Measurements from ENCODE around the gene PPP1R2C.

Gene PPP1R2C

DNA sequence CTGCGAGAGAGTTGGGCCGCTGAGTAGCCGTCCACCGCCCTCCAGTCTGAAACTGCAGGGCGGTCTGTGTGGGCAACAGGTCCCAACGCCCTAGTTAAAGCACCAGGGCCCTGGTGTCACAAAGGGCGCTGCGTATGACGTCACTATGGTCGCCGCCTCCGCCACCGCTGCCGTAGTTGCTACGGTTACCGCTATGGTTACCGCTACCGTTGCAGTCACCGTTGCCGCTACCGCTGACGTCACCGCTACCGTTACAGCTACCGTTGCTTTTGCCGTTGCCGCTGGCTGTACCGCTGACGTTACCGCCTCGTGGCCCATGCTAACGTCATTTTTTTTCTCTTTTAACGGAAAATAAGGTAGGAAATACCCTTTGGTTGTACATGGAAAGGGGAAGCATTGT lies at the start of gene PPP1R2C:
Gene PPP1R2C (minus strand): TSS at position 68 of the 400 bp plus-strand sequence. CDS start 84 bp downstream, outside the sequence.
- DNase-seq = no peak

DNA sequence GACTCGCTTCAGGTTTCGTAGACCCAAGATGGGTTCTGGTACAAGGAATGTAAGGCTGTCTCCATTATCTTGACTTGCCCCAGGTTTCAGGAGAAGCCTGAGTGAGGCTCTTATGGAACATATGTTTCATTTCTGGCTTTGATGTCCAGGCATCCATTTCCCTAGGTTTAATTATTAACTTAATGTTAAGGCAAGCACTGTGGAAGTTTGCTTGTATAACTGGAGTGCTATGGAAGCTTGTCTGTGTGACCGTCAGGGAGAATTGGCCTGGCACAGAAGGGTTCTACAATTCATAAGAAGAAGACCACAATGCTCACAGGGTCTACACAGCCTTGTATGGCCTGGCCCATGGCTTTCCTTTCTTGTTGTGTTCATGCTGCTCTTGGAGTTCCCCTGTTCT lies 47.2 kb upstream of the PPP1R2C start:
- DNase-seq = no peak

DNA sequence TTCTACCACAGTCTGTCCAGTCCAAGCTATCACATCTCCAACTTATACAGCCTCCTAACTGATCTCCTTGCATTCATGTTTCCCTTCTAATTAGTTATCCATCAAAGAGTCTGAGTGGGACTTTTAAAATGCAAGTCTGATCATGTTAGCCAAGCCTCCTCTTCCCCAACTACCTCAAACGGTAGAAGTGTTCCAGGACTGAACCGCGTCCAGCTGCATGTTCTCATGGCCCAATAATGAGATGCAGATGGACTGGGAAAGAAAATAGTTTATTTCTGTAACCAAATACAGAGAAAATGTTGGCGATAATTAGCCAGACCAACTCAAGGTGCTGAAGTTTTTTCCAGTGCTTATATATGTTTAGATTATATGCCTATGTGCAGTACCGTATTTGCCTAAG lies 46.6 kb upstream of the PPP1R2C start:
- no peak for DNase-seq

DNA sequence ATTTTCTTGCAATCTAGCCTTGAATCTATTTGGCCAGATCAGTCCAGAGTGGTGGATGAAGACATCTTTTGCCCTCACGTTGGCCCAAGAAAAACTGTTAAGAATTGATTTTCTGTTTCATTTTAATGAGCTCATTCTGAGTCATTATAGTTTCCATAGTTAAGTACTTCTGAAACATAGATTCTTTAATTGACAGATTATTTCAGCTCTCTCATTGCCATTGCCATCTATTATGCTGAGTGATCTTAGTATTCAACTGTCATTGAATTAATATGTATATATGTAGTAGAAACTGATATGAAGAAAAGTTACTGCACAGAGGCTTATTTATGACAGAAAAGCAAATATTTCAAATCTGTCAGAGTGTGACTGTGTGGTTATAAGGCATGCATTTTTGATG lies 45.5 kb upstream of the PPP1R2C start:
- no peak for DNase-seq

DNA sequence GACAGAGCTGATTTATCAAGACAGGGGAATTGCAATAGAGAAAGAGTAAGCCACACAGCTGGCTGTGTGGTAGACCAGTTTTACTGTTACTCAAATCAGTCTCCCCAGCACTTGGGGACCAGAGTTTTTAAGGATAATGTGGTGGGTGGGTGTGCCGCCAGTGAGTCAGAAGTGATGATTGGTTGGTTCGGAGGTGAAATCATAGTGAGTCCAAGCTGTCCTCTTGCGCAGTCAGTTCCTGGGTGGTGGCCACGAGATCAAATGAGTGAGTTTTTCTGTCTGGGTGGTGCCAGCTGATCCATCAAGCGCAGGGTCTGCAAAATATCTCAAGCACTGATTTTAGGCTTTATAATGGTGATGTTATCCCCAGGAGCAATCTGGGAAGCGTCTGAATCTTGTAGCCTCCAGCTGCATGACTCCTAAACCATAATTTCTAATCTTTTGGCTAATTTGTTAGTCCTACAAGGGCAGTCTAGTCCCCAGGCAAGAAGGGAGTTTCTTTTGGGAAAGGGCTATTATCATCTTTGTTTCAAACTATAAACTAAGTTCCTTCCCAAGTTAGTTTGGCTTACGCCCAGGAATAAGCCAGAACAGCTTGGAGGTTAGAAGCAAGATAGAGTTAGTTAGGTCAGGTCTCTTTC lies 44.0 kb upstream of the PPP1R2C start:
- DNase-seq = no peak

DNA sequence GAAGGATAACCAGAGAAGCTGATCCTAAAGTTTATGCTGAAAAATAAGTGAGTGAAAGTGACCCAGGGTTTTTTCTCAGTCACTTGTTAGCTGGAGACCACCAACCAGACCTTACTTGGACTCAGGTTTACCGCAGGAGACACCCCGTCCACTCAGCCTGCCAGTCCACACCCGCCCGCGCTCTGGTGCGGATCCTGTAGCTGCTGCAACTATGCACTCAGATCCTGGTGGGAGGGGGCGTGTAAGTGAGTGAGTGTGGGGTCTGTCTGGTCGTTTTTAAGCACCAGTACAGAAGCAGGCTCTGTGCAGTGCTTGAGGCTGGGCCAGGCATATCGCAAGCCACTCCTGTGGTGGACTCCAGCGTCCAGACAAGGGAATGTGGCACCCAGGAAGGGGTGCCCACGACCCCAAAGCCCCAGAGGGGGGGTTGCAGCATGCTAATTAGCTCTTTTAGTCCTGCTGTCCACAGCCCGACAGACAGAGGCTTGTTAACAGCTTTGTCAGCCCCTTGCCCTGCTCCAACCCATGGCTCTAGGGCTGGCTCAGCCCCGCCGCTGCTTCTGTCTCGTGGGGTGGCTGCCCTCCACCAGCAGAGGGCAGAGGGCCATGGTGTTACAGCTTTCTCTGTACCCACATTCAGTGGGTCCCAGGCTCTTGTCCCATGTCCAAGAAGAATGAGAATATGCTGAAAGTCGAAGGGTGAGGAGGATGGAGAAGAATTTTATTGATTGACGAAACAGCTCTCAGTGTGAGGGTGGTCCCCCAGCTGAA lies 40.4 kb upstream of the PPP1R2C start:
- no peak for DNase-seq

DNA sequence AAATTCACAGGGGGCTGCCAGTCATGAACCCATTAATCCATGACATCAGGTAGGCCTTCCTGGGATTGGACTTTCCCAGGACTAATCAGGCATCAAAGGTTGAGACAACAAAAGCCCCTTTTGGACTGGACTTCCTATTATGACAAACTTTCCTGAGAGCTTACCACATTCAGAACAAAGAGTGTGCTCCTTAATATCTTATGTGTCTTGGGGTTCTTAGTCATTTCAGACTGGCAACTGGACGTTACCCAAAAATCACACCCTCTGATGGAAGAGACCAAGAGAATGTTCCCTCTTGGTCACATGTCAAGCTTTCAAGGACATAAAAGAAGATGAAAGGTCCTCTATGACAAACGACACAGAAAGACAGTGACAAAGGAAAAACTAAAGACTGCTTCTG lies 31.6 kb upstream of the PPP1R2C start:
- DNase-seq = no peak

DNA sequence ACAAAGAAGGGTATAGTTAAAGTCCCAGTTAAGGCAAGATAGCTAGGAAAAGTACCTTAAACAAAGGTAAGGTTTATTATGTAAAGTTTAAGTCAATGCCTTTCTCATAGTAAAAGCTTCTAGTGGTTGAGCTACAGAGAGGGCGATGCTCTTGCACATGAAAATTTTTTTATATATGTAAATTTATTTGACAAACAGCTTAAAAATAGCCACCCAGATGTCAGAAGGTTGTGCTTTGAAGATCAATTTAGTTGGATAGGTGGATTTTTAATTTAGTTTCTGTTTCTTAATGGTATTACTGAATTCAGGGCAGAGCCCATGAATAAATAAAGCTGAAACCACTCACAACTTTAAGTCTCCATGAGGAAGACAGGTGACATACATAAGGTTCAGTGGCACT lies 29.4 kb upstream of the PPP1R2C start:
- DNase-seq = no peak

DNA sequence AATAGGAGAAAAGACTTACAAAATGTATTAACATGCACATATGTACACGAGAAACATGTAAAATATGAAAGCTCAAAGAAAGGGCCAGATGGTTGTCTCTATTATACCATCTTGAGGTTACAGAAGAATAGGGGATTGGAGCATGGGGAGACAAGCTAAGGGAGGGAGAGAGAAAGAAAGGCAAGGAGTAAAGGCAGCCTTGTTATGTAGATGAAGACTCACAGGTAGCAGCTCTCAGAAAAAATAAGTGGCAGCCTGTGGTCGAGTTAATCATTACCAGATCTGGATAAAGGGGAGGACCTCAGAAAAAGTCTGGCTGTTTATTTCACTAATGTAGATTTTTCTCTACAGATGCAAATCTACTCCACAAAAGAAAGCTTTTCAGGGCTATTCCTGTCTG lies 26.6 kb upstream of the PPP1R2C start:
- DNase-seq = no peak

DNA sequence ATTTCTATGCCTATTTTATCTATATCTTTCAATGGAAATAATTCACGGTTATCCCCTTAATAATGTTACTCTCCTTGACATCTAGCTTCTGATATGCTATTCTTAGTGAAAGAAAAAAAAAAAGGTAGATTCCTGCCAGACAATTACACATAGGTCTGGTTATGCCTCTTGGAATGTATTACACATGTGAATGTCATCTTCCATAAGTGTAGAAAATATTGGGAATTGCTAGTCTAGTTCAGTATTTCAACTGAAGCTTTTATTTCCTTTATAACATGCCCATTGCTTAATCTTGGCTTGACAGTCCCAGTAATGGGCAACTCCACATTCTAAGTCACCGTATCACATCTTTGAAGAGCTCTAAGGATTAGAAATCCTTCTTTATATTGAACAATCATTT lies 25.4 kb upstream of the PPP1R2C start:
- no peak for DNase-seq

DNA sequence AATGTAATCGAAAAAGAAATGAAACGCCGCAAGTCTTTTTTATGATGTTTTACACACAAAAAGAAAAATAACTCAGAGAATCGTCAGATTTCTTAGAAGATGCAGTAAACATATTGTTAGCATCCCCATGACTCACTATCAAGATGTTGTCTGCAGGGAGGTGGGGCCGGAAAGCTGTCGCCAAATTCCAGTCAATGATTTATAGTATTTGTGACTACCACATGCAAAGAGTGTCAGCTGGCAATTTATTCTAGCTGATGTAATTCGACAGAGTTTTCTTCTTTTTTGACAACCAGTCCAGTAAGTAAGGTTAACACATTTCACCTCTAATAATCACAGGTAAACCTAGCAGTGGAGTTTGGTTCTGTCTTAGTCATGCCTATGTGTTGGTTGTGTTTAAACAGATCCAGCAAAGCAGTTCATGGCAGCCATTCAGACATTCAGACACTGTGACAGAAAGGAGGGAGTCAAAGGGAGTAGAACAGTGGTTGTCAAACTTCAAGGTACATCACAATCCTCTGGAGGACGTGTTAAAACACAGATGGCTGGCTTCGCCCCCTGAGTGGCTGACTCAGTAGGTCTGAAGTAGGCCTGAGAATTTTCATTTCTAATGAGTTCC lies 19.8 kb upstream of the PPP1R2C start:
- no peak for DNase-seq

DNA sequence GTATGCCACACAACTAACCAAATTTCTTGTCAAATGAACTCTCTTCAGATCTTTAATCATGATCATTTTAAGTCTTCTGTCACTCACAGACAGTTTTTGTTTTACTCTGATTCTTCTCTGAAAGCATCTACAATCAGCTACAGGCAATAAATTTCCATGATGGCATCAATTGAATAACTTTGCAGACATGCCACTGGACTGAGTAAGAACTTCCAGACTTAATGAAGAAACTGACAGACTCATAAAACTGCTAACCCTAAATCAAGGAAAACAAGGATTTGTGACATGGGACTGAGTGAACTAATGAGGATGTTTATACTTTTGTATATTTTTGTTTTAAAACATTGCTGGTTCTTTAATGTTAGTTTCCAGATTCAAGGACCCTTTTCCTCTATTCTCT lies 5.5 kb upstream of the PPP1R2C start:
- DNase-seq = no peak

DNA sequence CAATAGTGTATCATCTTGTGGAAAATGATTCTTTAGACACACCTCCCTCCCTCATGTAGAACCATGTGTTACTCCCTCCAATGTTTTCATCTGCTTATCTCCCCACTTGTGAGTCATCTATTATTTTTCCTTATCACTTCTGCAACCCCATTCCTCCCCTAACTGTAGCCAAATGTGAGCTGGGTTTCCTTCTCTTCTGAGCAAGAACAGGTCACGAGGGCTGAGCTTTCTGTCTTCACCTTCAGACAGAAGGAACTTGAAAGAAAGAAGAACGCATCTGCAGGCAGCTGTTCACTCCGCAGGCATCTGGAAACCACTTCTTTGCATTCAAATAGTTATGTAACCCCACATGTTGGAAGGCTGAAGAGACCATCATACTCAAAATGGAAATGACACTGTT lies 1.8 kb downstream of the PPP1R2C start:
- no peak for DNase-seq

DNA sequence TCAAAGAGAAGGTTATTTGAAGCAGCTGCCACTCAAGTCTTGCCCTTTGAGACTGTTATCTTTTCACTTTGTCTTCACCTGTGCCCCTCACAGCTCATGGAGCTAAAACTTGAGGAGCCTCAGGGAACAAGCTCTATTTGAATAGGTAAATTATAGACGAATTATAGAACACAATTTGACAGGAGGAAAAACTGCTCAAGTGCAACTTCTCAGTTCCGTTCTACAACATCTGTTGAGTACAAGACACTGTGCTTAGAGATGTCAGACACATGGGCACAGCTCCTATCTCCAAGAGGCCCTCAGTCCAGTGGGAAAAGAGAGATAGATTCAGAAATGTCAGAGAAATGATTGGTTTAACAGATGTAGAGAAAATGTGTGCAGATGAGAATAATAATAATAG lies 5.1 kb downstream of the PPP1R2C start:
- DNase-seq = no peak

DNA sequence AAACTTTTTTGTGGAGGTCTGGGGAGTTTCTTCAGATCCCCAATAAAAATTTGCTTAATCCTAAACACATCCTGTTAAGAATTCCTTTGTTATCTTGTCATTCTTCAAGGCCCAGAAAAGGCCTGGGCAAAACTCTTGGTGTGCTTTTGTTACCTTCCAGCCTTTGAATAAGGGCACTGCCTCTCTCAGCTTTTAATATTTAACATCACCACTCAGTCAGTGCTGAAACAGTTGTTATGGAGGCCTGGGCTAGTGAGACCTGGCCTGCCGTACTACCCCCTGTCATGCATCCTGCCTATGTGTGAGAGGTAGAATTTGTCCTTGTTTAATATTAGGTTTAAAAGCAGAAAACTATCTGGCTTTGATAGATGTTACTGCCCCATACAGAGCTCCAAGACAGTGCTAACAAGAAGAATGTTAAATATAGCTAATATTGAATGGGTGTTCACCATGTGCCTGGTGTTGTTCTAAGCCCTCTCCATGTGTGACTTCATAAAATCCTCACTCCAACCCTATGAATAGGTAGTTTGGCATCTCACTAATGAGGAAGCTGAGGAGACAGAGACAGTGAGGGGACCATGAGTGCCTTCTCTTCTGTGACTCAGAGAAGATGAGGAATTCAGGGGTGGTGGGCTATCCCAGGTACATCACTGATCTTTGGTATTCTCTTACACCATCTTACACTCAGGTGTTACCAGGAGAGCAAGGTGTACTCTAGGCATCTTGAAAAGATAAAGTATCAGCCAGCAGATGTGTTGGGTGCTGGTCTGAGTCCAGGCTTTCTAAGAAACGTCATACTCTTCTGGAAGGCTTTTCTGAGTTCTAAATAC lies 6.2 kb downstream of the PPP1R2C start:
- no peak for DNase-seq

DNA sequence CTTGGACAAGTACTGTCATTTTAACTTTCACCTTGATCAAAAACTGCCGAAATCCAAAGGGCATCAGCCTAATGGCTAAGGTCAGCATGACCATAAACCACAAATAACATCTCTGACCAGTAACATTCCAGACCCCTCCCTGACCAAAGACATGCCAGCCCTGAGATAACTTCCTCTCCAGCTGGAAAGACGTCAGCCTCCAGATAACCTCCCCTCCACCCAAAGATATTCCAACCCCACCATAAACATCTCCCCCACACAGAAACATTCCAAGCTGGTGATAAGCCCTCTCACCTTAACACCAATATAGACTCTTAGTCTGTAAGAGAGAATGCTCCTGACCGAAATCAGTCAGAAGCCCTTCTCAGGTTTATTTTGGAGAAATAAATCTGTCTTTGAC lies 7.4 kb downstream of the PPP1R2C start:
- no peak for DNase-seq

DNA sequence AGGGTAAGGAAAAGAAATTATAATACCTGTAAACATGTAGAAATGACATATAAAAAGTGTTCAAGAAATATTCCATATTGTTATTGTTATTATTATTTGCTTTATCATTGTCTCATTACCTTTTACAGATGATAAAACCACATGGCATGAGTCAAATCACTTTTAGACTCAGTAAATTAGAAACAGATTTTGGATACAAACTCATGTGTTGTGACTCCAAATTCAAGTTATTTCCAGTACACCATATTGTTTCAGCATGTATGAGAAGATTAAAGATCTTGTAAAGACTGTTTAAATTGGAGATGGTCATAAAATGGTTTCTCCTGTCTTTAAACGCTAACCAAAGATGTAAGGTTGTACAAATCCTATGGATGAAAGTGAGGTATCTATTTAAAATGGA lies 18.1 kb downstream of the PPP1R2C start:
- DNase-seq = no peak

DNA sequence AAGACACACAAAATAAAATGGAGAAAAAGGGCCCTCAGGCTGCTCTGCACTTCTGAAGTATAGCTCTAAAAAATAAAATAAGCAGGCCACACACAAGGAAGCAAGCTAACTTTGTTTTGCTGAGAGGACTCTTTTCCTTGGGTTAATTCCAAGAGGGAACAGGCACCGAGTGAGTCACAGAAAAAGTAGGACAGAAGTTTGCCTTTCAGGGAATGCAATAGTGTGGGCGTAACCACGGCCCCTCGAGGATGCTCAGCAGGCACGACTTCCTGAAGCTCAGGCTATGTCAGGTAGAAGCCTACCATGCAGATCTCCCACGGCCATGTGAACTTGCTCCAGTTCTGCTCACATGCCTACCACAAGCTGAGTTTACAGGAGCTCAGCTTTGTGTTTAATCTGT lies 22.1 kb downstream of the PPP1R2C start:
- no peak for DNase-seq

DNA sequence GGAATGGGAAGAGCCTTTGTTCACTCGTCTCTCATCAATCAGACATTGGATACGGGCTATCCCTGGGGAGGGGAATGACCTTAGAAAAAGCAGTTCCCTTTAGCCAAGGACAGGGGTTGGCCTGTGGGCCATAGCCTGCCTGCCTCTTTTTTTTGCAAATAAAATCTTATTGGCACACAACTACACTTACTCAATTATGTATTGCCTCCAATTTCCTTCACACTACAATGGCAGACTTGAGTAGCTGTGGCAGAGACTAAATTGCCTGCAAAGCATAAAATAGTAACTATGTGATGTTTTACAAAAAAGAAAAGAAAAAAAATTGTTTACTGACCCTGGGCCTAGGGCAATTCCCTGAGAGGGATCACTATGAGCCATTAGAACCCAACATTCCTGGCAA lies 23.4 kb downstream of the PPP1R2C start:
- no peak for DNase-seq

DNA sequence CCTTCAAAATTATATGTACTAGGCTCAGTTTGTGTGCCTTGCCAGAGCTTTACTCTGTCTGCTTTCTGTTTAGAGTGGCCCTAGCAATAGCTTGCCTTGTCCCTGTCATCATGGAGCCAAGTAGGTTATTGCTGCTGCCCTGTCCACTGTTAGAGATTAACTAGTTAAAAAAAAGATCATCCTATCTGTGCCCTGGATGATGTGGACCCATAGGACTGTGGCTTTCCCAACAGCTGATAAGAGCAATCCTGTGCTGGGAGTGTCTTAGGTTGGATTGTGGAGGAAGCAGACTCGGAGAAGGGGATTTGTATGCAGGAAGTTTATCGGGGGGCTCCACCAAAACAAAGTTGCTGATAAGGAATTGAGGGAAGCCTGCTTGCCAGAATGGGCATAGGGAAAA lies 23.8 kb downstream of the PPP1R2C start:
- DNase-seq = no peak

DNA sequence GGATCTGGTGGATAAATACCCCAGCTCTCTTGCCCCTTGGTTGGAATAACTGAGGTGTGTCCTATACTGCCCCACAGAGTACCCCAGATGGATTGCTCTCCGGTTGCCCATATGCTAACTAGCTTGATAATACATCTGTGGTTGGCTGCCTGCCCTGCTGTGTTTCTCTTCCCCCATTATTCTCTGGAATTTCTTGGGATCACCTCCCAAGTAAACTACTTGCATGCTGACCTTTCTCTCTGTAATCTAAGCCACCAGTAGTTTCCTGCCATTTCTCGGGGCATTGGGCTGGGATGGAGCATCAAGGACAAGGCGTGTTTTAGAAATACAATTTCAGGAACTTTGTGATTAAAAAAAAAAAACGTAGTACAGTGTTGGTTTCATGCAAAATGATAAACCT lies 25.2 kb downstream of the PPP1R2C start:
- no peak for DNase-seq

DNA sequence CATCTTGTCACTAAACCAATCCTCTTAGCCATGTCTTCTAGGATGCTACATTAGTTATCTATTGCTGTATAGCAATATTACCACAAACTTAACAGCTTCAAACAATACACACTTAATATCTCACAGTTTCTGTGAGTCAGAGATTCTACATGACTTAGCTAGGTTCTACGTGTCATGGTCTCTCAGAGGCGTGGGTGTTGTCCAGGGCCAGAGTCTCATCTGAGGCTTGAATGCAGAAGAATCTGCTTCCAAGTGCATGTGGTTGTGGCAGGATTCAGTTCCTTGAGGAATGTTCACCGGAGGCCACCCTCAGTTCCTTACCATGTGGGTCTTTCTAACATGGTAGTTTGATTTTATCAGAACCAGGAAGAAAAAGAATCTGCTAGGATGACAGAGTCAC lies 26.4 kb downstream of the PPP1R2C start:
- DNase-seq = no peak

DNA sequence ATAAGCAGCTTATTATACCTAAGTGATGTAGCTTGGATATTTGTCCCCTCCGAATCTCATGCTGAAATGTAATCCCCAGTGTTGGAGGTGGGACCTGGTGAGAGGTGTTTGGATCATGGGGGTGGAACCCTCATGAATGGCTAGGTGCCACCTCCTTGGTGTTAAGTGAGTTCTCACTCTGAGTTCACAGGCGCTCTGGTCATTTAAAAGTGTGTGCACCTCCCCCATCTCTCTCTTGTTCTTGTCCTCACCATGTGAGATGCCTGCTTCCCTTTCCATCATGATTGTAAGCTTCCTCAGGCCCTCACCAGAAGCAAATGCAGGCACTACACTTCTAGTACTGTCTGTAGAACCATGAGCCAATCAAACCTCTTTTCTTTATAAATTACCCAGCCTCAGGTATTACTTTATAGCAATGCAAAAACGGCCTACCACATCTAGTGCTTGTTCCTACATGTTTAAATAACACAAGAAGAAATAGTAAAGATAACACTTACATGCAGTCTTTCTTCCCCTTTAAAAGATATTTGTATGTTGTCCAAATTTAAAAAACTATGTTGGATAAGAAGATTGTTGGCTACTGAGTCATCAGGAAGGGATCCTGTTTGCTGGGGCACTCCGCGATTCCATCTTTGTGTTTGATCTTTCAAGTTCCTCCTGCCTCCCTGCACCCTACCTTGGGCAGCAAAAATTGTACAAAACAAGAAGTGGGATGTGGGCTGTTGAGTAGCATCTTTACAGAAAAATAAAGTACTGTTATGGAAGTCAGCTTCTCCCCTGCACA lies 29.7 kb downstream of the PPP1R2C start:
- DNase-seq = no peak

All from stimulated activated CD4-positive, alpha-beta T cell treated with anti-CD3 and anti-CD28 coated beads, Interleukin-4, amount 100 ng/mL, for 1 hour (primary cell).